HepG2 (cell line): Measurements from ENCODE around the gene CDC42EP4. TPM values are rescaled to one million over a fixed set of nuclear protein-coding genes. Genes with fewer than 3 reads are reported as not detected.

Source experiments
- AGO1 ChIP-seq: fragments of 200-400 bp; formaldehyde crosslinking; IDR thresholded peaks from 2 replicates; pipeline ENCODE4 v1.6.1; 2017; ENCODE audit warnings: mild to moderate bottlenecking, low read depth, low read length, moderate library complexity; ENCODE audit not compliant: poor library complexity, severe bottlenecking
- SMAD1 ChIP-seq: sonication (generic); formaldehyde crosslinking; IDR thresholded peaks from 2 replicates; pipeline ENCODE4 v1.4.0; 2020; ENCODE audit warnings: missing genetic modification reagents, low read depth, mild to moderate bottlenecking, borderline replicate concordance
- SOX6 ChIP-seq, 2 experiments: fragments of 450-650 bp in 1 of 2; sonication (generic) in 1 of 2; formaldehyde crosslinking in 1 of 2; IDR thresholded peaks; 2 replicates each; pipeline versions ENCODE4 v1.4.0 to v1.6.1; 2017 to 2020; ENCODE audit warnings: antibody characterized with exemption in 1 of 2, mild to moderate bottlenecking in 1 of 2, missing genetic modification reagents in 1 of 2
- ZNF138 ChIP-seq: sonication (generic); formaldehyde crosslinking; IDR thresholded peaks from 2 replicates; pipeline ENCODE4 v1.5.0; 2020; ENCODE audit warnings: mild to moderate bottlenecking, low read depth, missing genetic modification reagents
- ZNF260 ChIP-seq: sonication (generic); formaldehyde crosslinking; IDR thresholded peaks from 2 replicates; pipeline ENCODE4 v1.4.0; 2020; ENCODE audit warnings: missing genetic modification reagents, low read depth, mild to moderate bottlenecking, borderline replicate concordance
- ZNF264 ChIP-seq: sonication (generic); formaldehyde crosslinking; IDR thresholded peaks from 2 replicates; pipeline ENCODE4 v1.4.0; 2020; ENCODE audit warnings: missing genetic modification reagents
- ZNF274 ChIP-seq: sonication (generic); formaldehyde crosslinking; IDR thresholded peaks from 2 replicates; pipeline ENCODE4 v1.5.1; 2020; ENCODE audit warnings: mild to moderate bottlenecking, missing genetic modification reagents
- ZNF3 ChIP-seq: IDR thresholded peaks from 2 replicates; pipeline ENCODE4 v1.7.0; 2017; ENCODE audit warnings: inconsistent platforms
- ZNF550 ChIP-seq: sonication (generic); formaldehyde crosslinking; IDR thresholded peaks from 2 replicates; pipeline ENCODE4 v1.4.0; 2020; ENCODE audit warnings: mild to moderate bottlenecking, missing genetic modification reagents, borderline replicate concordance
- ZNF773 ChIP-seq: sonication (generic); formaldehyde crosslinking; IDR thresholded peaks from 2 replicates; pipeline ENCODE4 v1.4.0; 2020; ENCODE audit warnings: missing genetic modification reagents, borderline replicate concordance
- ZNF839 ChIP-seq: sonication (generic); formaldehyde crosslinking; IDR thresholded peaks from 2 replicates; pipeline ENCODE4 v1.4.0; 2020; ENCODE audit warnings: missing genetic modification reagents, mild to moderate bottlenecking, borderline replicate concordance
- ZSCAN31 ChIP-seq: sonication (generic); formaldehyde crosslinking; IDR thresholded peaks from 2 replicates; pipeline ENCODE4 v1.5.0; 2020; ENCODE audit warnings: low read depth, mild to moderate bottlenecking, missing genetic modification reagents
- polyA plus RNA-seq, 8 experiments: library from polyadenylated mRNA; depleted of rRNA in 3 of 8; stranded (reverse) in 7 of 8; unstranded in 1 of 8; fragments of >200 nt; fragmentation: Illumina TruSeq in 4 of 8; extraction: Trizol in 4 of 8; gene quantifications; 2 replicates each; pipeline versions ENCODE4 v1.2.1 to v1.2.3, GENCODE V29; 2011 to 2016; ENCODE audit warnings: low read depth in 4 of 8, missing spikeins in 1 of 8, mixed read lengths in 1 of 8; ENCODE audit not compliant: insufficient read depth in 1 of 8
- total RNA-seq, 5 experiments: library from RNA; depleted of rRNA; stranded (reverse); fragments of >200 nt; fragmentation: Illumina TruSeq; extraction: Trizol; gene quantifications; 2 replicates each; pipeline ENCODE4 v1.2.3, GENCODE V29; 2016; ENCODE audit warnings: low read depth in 1 of 5
- TF ChIP-seq, protein P1 (sequence below): sonication (generic); formaldehyde crosslinking; IDR thresholded peaks from 2 replicates; pipeline ENCODE4 v1.4.0; 2020; ENCODE audit warnings: missing genetic modification reagents
- TF ChIP-seq, protein P2 (sequence below): sonication (generic); formaldehyde crosslinking; IDR thresholded peaks from 2 replicates; pipeline ENCODE4 v1.4.0; 2020; ENCODE audit warnings: mild to moderate bottlenecking, low read depth, missing genetic modification reagents
- TF ChIP-seq, protein P3 (sequence below): sonication (generic); formaldehyde crosslinking; IDR thresholded peaks from 2 replicates; pipeline ENCODE4 v1.5.1; 2020; ENCODE audit warnings: missing genetic modification reagents, mild to moderate bottlenecking, borderline replicate concordance
- TF ChIP-seq, protein P4 (sequence below): sonication (generic); formaldehyde crosslinking; IDR thresholded peaks from 2 replicates; pipeline ENCODE4 v1.5.1; 2020; ENCODE audit warnings: missing genetic modification reagents, mild to moderate bottlenecking, borderline replicate concordance
- TF ChIP-seq, protein P5 (sequence below): IDR thresholded peaks from 2 replicates; pipeline ENCODE4 v1.6.1; 2016; ENCODE audit warnings: missing biosample characterization, missing genetic modification reagents, low read depth

CDC42EP4 gene
- total and polyA plus RNA-seq, 2 of the 13 experiments (the other 11 are each of a cell fraction or from before 2014, with no cell fraction given) = 19.0 to 54.0 TPM

DNA sequence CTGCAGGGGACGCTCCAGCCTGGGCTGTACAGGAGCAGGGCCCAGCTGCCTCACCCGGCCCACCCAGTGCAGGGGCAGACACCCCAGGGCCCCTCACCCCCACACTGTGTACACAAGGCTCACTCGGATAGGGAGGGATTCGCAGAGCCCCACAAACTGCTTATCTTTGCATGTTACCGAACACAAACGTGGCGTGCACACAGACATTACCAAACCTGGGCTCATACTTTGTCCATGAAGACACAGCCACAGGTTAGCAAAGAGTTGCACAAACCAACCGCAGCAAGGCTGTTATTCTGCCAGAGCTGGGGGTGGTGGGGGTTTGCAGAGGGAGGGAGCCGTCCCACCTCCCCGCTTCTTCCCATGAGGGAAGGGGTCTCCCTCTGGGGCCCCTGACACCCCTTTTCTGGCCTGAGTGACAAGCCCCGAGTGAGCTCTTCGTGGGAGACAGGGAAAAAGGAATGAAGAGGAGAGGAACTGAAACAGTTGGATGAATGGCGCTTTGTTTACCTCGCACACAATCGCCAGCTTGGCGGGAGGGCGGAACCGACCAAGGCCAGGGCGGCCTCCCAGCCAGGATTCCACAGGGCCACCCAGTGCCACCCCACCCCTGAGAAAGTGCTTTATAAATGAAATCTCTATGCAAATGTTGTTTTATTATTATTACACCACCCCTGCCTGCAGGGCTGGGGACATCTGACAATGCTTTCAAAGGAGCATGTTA lies 49.7 kb downstream of the CDC42EP4 start (continued):
- no peak for TF ChIP-seq ZNF550 (CRISPR knock-in tag)
- TF ChIP-seq ZNF138 (CRISPR knock-in tag) = no peak
- TF ChIP-seq ZNF3 (CRISPR knock-in tag) = no peak
- TF ChIP-seq, protein P1, sequence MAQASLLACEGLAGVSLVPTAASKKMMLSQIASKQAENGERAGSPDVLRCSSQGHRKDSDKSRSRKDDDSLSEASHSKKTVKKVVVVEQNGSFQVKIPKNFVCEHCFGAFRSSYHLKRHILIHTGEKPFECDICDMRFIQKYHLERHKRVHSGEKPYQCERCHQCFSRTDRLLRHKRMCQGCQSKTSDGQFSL (CRISPR knock-in tag) = peak; percentile 87
- TF ChIP-seq, protein P2, sequence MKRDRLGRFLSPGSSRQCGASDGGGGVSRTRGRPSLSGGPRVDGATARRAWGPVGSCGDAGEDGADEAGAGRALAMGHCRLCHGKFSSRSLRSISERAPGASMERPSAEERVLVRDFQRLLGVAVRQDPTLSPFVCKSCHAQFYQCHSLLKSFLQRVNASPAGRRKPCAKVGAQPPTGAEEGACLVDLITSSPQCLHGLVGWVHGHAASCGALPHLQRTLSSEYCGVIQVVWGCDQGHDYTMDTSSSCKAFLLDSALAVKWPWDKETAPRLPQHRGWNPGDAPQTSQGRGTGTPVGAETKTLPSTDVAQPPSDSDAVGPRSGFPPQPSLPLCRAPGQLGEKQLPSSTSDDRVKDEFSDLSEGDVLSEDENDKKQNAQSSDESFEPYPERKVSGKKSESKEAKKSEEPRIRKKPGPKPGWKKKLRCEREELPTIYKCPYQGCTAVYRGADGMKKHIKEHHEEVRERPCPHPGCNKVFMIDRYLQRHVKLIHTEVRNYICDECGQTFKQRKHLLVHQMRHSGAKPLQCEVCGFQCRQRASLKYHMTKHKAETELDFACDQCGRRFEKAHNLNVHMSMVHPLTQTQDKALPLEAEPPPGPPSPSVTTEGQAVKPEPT (CRISPR knock-in tag) = peak; percentile 16; the same call in 1 of the 2 replicates
- TF ChIP-seq, protein P3, sequence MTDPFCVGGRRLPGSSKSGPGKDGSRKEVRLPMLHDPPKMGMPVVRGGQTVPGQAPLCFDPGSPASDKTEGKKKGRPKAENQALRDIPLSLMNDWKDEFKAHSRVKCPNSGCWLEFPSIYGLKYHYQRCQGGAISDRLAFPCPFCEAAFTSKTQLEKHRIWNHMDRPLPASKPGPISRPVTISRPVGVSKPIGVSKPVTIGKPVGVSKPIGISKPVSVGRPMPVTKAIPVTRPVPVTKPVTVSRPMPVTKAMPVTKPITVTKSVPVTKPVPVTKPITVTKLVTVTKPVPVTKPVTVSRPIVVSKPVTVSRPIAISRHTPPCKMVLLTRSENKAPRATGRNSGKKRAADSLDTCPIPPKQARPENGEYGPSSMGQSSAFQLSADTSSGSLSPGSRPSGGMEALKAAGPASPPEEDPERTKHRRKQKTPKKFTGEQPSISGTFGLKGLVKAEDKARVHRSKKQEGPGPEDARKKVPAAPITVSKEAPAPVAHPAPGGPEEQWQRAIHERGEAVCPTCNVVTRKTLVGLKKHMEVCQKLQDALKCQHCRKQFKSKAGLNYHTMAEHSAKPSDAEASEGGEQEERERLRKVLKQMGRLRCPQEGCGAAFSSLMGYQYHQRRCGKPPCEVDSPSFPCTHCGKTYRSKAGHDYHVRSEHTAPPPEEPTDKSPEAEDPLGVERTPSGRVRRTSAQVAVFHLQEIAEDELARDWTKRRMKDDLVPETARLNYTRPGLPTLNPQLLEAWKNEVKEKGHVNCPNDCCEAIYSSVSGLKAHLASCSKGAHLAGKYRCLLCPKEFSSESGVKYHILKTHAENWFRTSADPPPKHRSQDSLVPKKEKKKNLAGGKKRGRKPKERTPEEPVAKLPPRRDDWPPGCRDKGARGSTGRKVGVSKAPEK (CRISPR knock-in tag) = peak; percentile 38; the same call in 1 of the 2 replicates
- TF ChIP-seq, protein P4, sequence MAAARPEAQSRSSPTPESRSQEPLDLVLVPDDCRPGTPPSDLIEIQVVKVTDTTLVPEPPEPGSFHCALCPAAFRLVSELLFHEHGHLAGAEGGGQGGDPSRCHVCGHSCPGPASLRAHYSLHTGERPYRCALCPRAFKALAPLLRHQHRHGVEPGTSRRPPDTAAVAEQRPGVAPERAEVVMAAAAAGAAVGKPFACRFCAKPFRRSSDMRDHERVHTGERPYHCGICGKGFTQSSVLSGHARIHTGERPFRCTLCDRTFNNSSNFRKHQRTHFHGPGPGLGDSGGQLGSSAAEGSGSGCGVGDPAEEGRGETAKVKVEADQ (CRISPR knock-in tag) = 0 out of 2 replicates have a peak, but pooled peaks have one; percentile 51
- TF ChIP-seq ZSCAN31 (CRISPR knock-in tag) = peak; percentile 81
- no peak for TF ChIP-seq SOX6 (IDR thresholded peaks at IDR 0.05)
- peak; percentile 87 for TF ChIP-seq SOX6 (CRISPR knock-in tag; IDR thresholded peaks at IDR 0.05)
- peak; percentile 78; the same call in 1 of the 2 replicates for TF ChIP-seq ZNF839 (CRISPR knock-in tag)
- TF ChIP-seq ZNF274 (CRISPR knock-in tag) = no peak
- no peak for TF ChIP-seq ZNF260 (CRISPR knock-in tag)
- TF ChIP-seq AGO1 = peak; percentile 75
- TF ChIP-seq SMAD1 (CRISPR knock-in tag) = no peak
- TF ChIP-seq ZNF773 (CRISPR knock-in tag) = peak; percentile 82; the same call in 1 of the 2 replicates
- peak; percentile 63; the same call in 1 of the 2 replicates for TF ChIP-seq ZNF264 (CRISPR knock-in tag)
- TF ChIP-seq, protein P5, sequence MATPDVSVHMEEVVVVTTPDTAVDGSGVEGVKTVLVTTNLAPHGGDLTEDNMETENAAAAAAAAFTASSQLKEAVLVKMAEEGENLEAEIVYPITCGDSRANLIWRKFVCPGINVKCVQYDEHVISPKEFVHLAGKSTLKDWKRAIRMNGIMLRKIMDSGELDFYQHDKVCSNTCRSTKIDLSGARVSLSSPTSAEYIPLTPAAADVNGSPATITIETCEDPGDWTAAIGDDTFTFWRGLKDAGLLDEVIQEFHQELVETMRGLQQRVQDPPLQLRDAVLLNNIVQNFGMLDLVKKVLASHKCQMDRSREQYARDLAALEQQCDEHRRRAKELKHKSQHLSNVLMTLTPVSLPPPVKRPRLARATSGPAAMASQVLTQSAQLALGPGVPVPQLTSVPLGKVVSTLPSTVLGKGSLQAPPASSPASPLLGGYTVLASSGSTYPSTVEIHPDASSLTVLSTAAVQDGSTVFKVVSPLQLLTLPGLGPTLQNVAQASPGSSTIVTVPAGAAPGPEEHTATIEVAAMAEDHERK = no peak
